Activated T-helper 17 cell treated with anti-CD3 and anti-CD28 coated beads, Interleukin-2, amount 50 U/mL, for 72 hours (primary cell): Measurements from ENCODE around the gene KLK12. TPM values are rescaled to one million over a fixed set of nuclear protein-coding genes. Genes with fewer than 3 reads are reported as not detected.

Experiments used
- ATAC-seq: fragments of 150-1000 bp; cut with Tn5 transposase; replicated peaks from 2 replicates; pipeline ENCODE4 v1.10.0; 2021; ENCODE audit warnings: mild to moderate bottlenecking, moderate library complexity
- H3K27ac Mint-ChIP-seq: one replicate; pipeline ENCODE4 v1.8.0; 2022; ENCODE audit warnings: mixed read lengths
- H3K27me3 Mint-ChIP-seq: one replicate; pipeline ENCODE4 v1.8.0; 2022; ENCODE audit warnings: mixed read lengths
- H3K36me3 Mint-ChIP-seq: one replicate; pipeline ENCODE4 v1.8.0; 2022; ENCODE audit warnings: low read depth, mild to moderate bottlenecking, mixed read lengths
- H3K4me1 Mint-ChIP-seq: one replicate; pipeline ENCODE4 v1.8.0; 2022; ENCODE audit warnings: mixed read lengths
- H3K4me3 Mint-ChIP-seq: one replicate; pipeline ENCODE4 v1.8.0; 2022; ENCODE audit warnings: mild to moderate bottlenecking, mixed read lengths
- H3K9me3 Mint-ChIP-seq: one replicate; pipeline ENCODE4 v1.8.0; 2022; ENCODE audit warnings: mixed read lengths
- total RNA-seq, 2 donors: library from RNA; stranded (reverse); gene quantifications; one replicate each; pipeline ENCODE4 v1.2.3, GENCODE V29; 2022

Gene KLK12
- total RNA-seq, 2 donors from 2014 or later = not detected

DNA sequence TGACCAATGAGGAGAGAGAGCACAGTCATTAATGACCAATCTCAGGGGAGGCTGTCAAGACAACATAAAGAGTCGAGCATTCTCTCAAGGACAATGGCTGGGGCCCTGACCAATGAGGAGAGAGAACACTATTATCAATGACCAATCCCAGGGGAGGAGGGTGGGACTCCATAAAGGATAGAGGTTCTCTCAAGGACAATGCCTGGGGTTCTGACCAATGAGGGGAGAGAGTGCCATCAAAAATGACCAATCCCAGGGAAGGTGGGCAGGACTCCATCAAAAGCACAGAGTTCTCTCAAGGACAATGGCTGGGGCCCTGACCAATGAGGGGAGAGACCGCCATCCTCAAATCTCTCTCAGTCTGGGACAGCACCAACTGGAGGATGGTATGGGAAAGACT is 5.1 kb downstream of the KLK12 start:
- H3K9me3 Mint-ChIP-seq = no peaks in the 10 kb centered on the region
- ATAC-seq = no peak
- no peak overlapping the region for H3K4me3 Mint-ChIP-seq
- no peaks in the 10 kb centered on the region for H3K36me3 Mint-ChIP-seq
- no peak overlapping the region for H3K27ac Mint-ChIP-seq
- no peaks in the 10 kb centered on the region for H3K4me1 Mint-ChIP-seq
- peaks cover 37% of the 10 kb centered on the region for H3K27me3 Mint-ChIP-seq

GRCh38 chr19:51027873-51028272 is 6.9 kb downstream of the KLK12 start:
- no peak overlapping the region for H3K27ac Mint-ChIP-seq
- H3K9me3 Mint-ChIP-seq = no peaks in the 10 kb centered on the region
- H3K27me3 Mint-ChIP-seq = peaks cover 40% of the 10 kb centered on the region
- H3K4me1 Mint-ChIP-seq = no peaks in the 10 kb centered on the region
- no peak overlapping the region for H3K4me3 Mint-ChIP-seq
- no peaks in the 10 kb centered on the region for H3K36me3 Mint-ChIP-seq
- no peak for ATAC-seq

DNA sequence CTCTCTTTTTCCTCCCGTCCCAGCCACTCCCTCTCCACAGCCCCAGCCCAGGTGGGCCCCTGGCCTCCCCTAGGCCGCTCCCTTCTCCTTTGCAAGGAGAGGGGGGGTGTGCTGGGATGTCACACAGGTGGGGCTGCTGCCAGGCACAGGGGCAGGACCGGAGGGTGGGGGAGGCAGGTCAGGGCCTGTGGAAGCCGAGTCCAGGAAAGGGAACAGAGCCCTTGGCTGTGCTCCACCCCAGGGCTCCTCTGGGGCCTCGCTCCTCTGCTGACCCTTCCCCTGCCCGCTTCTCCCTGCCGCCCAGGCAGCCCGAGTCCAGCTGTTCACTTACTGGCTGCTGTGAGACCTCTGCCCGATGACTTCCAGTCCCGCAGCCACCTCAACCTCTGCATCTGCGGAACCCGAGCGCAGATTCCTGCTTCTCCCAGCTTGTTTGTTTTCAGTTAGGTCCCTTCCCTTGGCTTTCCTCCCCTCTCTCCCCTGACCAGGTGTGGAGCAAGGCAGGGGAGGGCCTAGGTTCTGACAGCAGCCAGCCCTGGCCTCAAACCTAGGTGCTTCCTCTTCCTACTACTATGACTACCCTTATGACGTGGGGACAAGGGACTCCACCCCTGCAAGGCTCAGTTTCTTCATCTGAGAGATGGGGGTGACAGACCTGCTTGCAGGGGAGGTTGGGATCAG is 7.5 kb downstream of the KLK12 start:
- ATAC-seq = no peak
- Mint-ChIP-seq H3K36me3 (no peaks in the 10 kb centered on the region), H3K9me3 (no peaks in the 10 kb centered on the region), H3K4me3 (no peak overlapping the region), H3K27ac (no peak overlapping the region), H3K4me1 (no peaks in the 10 kb centered on the region), H3K27me3 (peaks cover 46% of the 10 kb centered on the region)

DNA sequence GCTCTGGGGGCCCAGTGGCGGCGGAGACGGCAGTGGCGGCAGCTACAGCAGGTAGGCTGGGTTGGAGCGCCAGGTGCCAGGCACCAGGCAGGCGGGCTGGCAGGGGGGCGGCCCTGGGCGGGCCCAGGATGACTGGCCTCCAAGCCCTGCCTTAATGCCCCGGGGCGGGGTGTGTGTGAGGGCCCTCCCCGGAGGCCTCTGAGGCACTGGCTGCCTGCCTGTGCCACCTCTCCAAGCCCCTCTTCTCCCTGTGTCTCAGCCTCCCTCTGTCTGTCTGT is 8.3 kb downstream of the KLK12 start, which contains the start of gene KLK11:
TSS of gene KLK11 (minus strand) at position 63 of the 278 bp plus-strand sequence. CDS start 985 bp downstream, outside the sequence.
- no peak for ATAC-seq
- peaks cover 44% of the 10 kb centered on the region for H3K27me3 Mint-ChIP-seq
- H3K4me1 Mint-ChIP-seq = no peaks in the 10 kb centered on the region
- no peaks in the 10 kb centered on the region for H3K36me3 Mint-ChIP-seq
- no peaks in the 10 kb centered on the region for H3K9me3 Mint-ChIP-seq
- H3K4me3 Mint-ChIP-seq = no peak within 1 kb of the TSS
- no peak within 1 kb of the TSS for H3K27ac Mint-ChIP-seq

DNA sequence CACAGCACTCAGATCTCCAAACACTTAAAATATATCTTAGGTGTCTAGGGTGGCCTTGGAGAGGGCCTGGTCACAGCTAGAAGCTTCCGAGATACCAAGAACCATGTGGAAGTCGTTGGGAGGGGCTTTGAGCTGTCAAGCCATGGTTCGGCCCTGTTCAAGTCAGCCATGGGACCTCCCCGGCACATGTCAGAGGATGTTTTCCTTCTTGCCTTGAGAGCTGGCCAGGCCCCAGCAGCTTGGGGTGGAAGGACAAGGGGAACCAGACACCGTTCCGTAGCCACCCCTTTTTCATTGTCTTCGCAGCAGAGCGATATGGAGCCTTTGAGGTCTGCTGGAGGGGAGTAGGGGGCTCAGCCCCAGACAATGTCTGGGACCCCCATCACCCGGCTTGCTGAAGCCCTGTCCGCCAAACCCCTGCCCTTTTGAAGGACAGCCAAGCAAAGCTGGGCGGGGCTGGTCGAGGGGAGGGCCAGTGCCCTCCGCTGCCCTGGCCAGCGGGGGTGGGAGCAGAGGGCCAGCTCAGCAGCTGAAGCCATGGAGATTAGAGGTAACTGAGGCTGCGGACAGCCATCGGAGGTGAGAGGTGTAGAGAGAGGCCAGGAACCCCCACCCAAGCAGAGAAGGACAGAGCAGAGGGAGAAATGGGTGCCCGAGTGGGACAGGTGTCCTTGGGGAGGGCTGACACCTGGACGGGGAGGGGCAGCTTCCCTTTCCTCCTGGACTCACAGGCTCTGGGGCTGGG is 8.8 kb downstream of the KLK12 start:
- Mint-ChIP-seq H3K4me3 (no peak overlapping the region), H3K36me3 (no peaks in the 10 kb centered on the region)
- no peak for ATAC-seq

GRCh38 chr19:51025401-51025800 is 9.4 kb downstream of the KLK12 start:
- no peaks in the 10 kb centered on the region for H3K9me3 Mint-ChIP-seq
- no peak overlapping the region for H3K4me3 Mint-ChIP-seq
- no peaks in the 10 kb centered on the region for H3K4me1 Mint-ChIP-seq
- H3K27me3 Mint-ChIP-seq = peaks cover 35% of the 10 kb centered on the region
- no peak overlapping the region for H3K27ac Mint-ChIP-seq
- ATAC-seq = no peak
- no peaks in the 10 kb centered on the region for H3K36me3 Mint-ChIP-seq

More for the DNA sequence above, 8.8 kb downstream of the KLK12 start:
- no peaks in the 10 kb centered on the region for H3K4me1 Mint-ChIP-seq
- H3K27me3 Mint-ChIP-seq = peaks cover 39% of the 10 kb centered on the region
- H3K27ac Mint-ChIP-seq = no peak overlapping the region
- H3K9me3 Mint-ChIP-seq = no peaks in the 10 kb centered on the region

DNA sequence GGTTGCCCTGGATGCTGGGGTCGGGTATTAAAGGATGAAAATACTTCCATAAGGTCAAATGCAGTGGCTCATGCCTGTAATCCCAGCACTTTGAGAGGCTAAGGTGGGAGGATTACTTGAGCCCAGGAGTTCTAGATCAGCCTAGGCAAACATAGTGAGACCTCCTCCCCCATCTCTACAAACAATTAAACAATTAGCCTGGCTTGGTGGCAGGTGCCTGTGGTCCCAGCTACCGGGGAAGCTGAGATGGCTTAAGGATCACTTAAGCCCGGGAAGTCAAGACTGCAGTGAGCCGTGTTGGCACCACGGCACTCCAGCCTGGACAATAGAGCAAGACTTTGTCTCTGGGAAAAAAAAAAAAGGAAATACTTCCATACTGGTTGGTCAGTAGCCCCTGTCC is 9.9 kb downstream of the KLK12 start:
- H3K36me3 Mint-ChIP-seq = no peaks in the 10 kb centered on the region
- H3K4me3 Mint-ChIP-seq = no peak overlapping the region
- no peak overlapping the region for H3K27ac Mint-ChIP-seq
- no peaks in the 10 kb centered on the region for H3K4me1 Mint-ChIP-seq
- ATAC-seq = no peak
- peaks cover 37% of the 10 kb centered on the region for H3K27me3 Mint-ChIP-seq
- H3K9me3 Mint-ChIP-seq = no peaks in the 10 kb centered on the region

- ATAC-seq = no peak
- Mint-ChIP-seq H3K36me3 (no peaks in the 10 kb centered on the region), H3K27me3 (peaks cover 38% of the 10 kb centered on the region), H3K4me3 (no peak overlapping the region), H3K9me3 (no peaks in the 10 kb centered on the region), H3K4me1 (no peaks in the 10 kb centered on the region), H3K27ac (no peak overlapping the region)
Observed at GRCh38 chr19:51023946-51024345, 10.9 kb downstream of the KLK12 start.

DNA sequence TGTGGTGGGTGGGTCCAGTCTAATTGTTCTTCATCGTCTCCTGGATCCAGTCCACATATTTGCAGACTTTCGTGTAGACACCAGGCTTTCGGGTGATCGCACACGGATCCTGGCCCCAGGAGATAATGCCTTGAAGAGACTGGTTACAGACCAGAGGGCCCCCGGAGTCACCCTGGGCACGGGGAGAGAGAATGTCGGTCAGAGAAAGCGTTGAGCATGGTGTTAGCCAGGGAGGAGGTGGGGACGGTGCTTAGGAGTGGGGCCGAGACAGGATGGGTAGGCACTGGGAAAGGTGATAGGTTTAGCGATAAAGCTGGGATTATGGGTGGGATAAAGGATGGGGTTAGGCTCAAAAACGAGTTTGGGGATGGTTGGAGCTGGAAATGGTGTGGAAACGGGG is 12.3 kb downstream of the KLK12 start:
- Mint-ChIP-seq H3K4me1 (peaks cover 6% of the 10 kb centered on the region), H3K36me3 (peaks cover 6% of the 10 kb centered on the region), H3K4me3 (no peak overlapping the region), H3K27ac (no peak overlapping the region), H3K27me3 (peaks cover 44% of the 10 kb centered on the region), H3K9me3 (no peaks in the 10 kb centered on the region)
- ATAC-seq = no peak

DNA sequence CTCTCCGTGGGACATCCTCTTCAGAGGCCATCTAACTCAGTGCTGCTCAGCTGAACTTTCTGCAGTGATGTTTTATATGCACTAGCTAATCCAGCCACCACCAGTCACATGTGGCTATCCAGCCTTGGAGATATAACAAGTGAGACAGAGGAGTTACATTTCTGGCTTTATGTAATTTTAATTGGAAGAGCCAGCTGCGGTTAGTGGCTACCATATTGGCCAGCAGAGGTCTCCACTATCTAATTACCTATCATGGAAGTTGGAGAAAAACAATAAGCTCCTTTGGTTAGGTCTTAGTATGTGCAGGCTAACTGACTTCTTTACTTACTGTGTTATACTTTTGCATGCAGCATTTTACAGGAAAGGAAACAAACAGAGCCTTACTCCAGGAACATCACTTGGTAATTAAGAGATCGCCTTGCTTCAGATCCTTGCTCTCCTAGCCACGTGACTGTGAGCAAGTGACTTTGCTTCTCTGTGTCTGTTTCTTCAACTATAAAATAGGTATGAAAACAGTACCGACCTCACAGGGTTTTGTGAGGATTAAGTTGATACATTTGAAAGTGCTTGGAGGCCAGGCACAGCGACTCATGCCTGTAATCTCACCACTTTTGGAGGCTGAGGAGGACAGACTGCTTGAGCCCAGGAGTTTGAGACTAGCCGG is 13.7 kb downstream of the KLK12 start:
- ATAC-seq = peak; percentile 28
- no peak overlapping the region for H3K4me3 Mint-ChIP-seq
- H3K9me3 Mint-ChIP-seq = no peaks in the 10 kb centered on the region
- H3K4me1 Mint-ChIP-seq = peaks cover 11% of the 10 kb centered on the region
- no peak overlapping the region for H3K27ac Mint-ChIP-seq
- peaks cover 47% of the 10 kb centered on the region for H3K27me3 Mint-ChIP-seq
- peaks cover 12% of the 10 kb centered on the region for H3K36me3 Mint-ChIP-seq

DNA sequence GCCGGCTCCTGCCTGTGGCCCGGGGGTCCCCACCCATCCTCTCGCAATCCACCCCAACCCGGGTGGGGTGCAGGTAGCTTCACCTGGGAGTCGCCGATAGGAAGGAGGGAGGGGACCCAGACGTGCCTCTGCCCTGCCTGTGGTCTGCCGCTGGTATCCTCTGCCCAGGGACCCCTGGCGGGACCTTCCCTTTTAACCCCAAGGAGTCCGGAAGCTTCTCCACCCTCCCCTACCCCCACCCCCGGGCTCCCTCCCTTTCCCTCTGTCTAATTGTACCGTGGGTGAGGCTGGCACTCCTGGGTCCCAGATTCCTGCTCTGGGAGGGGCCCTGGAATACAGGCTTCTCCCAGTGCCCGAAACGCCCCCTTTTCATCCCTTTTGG is 15.3 kb downstream of the KLK12 start, which contains the start of gene KLK10:
TSS of gene KLK10 (minus strand) at position 166 of the 382 bp plus-strand sequence. CDS start 579 bp downstream, outside the sequence.
- Mint-ChIP-seq H3K4me1 (peaks cover 11% of the 10 kb centered on the region), H3K27me3 (peaks cover 51% of the 10 kb centered on the region), H3K27ac (no peak within 1 kb of the TSS)

DNA sequence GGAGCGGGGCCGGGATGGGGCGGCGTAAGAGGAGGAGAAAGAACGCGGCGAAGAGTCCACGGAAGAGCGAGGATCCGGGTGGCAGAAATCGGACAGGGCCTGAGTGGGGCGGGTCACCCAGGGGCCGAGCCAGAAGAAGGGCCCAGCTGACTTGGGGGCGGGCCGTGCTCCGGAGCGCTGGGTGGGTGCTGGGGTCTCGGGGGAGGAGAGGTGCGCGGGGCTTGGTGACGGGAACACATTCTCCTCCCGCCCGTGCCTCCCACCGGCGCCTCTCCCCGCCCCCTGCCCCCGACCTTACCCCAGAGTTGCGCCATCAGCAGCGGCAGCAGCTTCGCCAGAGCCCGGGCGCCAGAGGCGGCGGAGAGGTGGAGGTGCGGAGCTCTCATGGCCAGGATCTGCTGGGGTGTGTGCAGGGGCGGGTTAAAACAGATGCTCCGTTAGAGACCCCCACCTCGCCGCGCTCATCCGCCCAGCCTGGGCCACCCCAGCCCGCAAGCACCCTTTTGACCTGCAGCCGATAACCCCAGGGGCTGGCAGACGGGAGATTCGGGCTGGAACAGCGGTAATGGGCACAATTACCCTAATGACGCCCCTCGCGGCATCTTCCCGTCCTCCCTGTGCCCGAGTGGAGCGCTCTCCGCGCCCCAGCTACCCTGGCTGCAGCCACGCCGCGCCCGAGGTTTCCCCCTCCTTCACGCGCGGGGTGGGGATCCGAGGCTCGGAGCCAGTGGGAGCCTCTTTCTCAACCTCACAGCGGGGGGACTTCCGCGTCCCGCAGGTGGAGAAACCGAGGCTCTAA is 15.9 kb downstream of the KLK12 start:
- peaks cover 12% of the 10 kb centered on the region for H3K36me3 Mint-ChIP-seq
- H3K27ac Mint-ChIP-seq = no peak overlapping the region
- no peaks in the 10 kb centered on the region for H3K9me3 Mint-ChIP-seq
- H3K4me1 Mint-ChIP-seq = peaks cover 11% of the 10 kb centered on the region
- ATAC-seq = no peak
- peak overlapping the region; percentile 66 for H3K4me3 Mint-ChIP-seq
- H3K27me3 Mint-ChIP-seq = peaks cover 54% of the 10 kb centered on the region

More for the DNA sequence above, 15.3 kb downstream of the KLK12 start, which contains the start of gene KLK10:
- Mint-ChIP-seq H3K36me3 (peaks cover 12% of the 10 kb centered on the region), H3K9me3 (no peaks in the 10 kb centered on the region), H3K4me3 (peak within 1 kb of the TSS; percentile 66)
- ATAC-seq = no peak

GRCh38 chr19:51016798-51017683 is 17.8 kb downstream of the KLK12 start:
- Mint-ChIP-seq H3K4me1 (peaks cover 11% of the 10 kb centered on the region), H3K4me3 (no peak overlapping the region), H3K9me3 (no peaks in the 10 kb centered on the region), H3K27me3 (peaks cover 51% of the 10 kb centered on the region), H3K27ac (no peak overlapping the region), H3K36me3 (peaks cover 12% of the 10 kb centered on the region)
- peak; percentile 50 for ATAC-seq
